GM23338 (cell line): Measurements from ENCODE around the gene HOXB5. TPM values are rescaled to one million over a fixed set of nuclear protein-coding genes. Genes with fewer than 3 reads are reported as not detected.

Experiments
- ATAC-seq: fragments of 200-7000 bp; cut with Tn5 transposase; 3 replicates; pipeline ENCODE4 v1.9.1; 2020
- DNase-seq: peaks from one replicate; pipeline ENCODE4 v3.0.0-alpha.2; 2015; ENCODE audit warnings: low spot score
- H2AFZ ChIP-seq: fragments of 200-600 bp; sonication (generic); 2 replicates; pipeline ENCODE4 v1.8.0; 2016; ENCODE audit warnings: antibody characterized with exemption, mild to moderate bottlenecking, moderate library complexity
- H3F3A ChIP-seq: fragments of 200-600 bp; sonication (generic); replicated peaks from 2 replicates; pipeline ENCODE4 v1.8.0; 2017; ENCODE audit warnings: antibody characterized with exemption, mixed run types, low read depth
- H3K27ac ChIP-seq: fragments of 200-600 bp; sonication (generic); 2 replicates; pipeline ENCODE4 v1.6.1; 2016; ENCODE audit warnings: low read depth
- H3K27me3 ChIP-seq: fragments of 200-600 bp; sonication (generic); 2 replicates; pipeline ENCODE4 v1.8.0; 2016; ENCODE audit warnings: mild to moderate bottlenecking, mixed run types, moderate library complexity; ENCODE audit not compliant: insufficient read depth
- H3K36me3 ChIP-seq: fragments of 200-600 bp; sonication (generic); 2 replicates; pipeline ENCODE4 v1.8.0; 2016; ENCODE audit warnings: mild to moderate bottlenecking; ENCODE audit not compliant: insufficient read depth
- H3K4me1 ChIP-seq: fragments of 200-600 bp; sonication (generic); 2 replicates; pipeline ENCODE4 v1.8.0; 2016; ENCODE audit warnings: mild to moderate bottlenecking, moderate library complexity; ENCODE audit not compliant: insufficient read depth
- H3K4me2 ChIP-seq: fragments of 200-600 bp; sonication (generic); 2 replicates; pipeline ENCODE4 v1.7.1; 2017; ENCODE audit warnings: mixed run types
- H3K4me3 ChIP-seq: fragments of 200-600 bp; sonication (generic); 2 replicates; pipeline ENCODE4 v1.6.1; 2016; ENCODE audit warnings: mixed run types
- H3K79me2 ChIP-seq: fragments of 200-600 bp; sonication (generic); replicated peaks from 2 replicates; pipeline ENCODE4 v1.8.0; 2017; ENCODE audit warnings: mild to moderate bottlenecking; ENCODE audit not compliant: insufficient read depth
- H3K9me2 ChIP-seq: fragments of 200-600 bp; sonication (generic); 2 replicates; pipeline ENCODE4 v1.8.0; 2017; ENCODE audit not compliant: insufficient read depth
- H4K20me1 ChIP-seq: fragments of 200-600 bp; sonication (generic); replicated peaks from 2 replicates; pipeline ENCODE4 v1.8.0; 2017; ENCODE audit warnings: mild to moderate bottlenecking; ENCODE audit not compliant: insufficient read depth
- H3K27ac Mint-ChIP-seq: 2 replicates; pipeline ENCODE4 v1.8.0; 2020; ENCODE audit warnings: inconsistent platforms, mild to moderate bottlenecking, moderate library complexity, mixed read lengths
- H3K27me3 Mint-ChIP-seq: 3 replicates; pipeline ENCODE4 v1.8.0; 2022; ENCODE audit warnings: low read depth, mild to moderate bottlenecking, moderate library complexity, mixed read lengths, inconsistent platforms; ENCODE audit not compliant: insufficient read depth, poor library complexity
- H3K36me3 Mint-ChIP-seq: 3 replicates; pipeline ENCODE4 v1.8.0; 2021; ENCODE audit warnings: low read depth, mild to moderate bottlenecking, inconsistent platforms, moderate library complexity, mixed read lengths
- H3K4me1 Mint-ChIP-seq: 3 replicates; pipeline ENCODE4 v1.8.0; 2020; ENCODE audit warnings: mild to moderate bottlenecking, inconsistent platforms, mixed read lengths
- H3K4me3 Mint-ChIP-seq: 3 replicates; pipeline ENCODE4 v1.8.0; 2021; ENCODE audit warnings: moderate library complexity, mild to moderate bottlenecking, inconsistent platforms, mixed read lengths
- H3K9me3 Mint-ChIP-seq: 3 replicates; pipeline ENCODE4 v1.8.0; 2020; ENCODE audit warnings: moderate library complexity, mild to moderate bottlenecking, inconsistent platforms, mixed read lengths
- EZH2 ChIP-seq: fragments of 200-600 bp; sonication (generic); IDR thresholded peaks from one replicate; pipeline ENCODE4 v1.8.0; 2017; ENCODE audit warnings: antibody characterized with exemption, mild to moderate bottlenecking, low read depth; ENCODE audit not compliant: unreplicated experiment
- STAT1 ChIP-seq: IDR thresholded peaks from one replicate; pipeline ENCODE4 v1.6.1; 2016; ENCODE audit warnings: antibody characterized with exemption; ENCODE audit not compliant: unreplicated experiment
- ZNF114 ChIP-seq: fragments of 250-450 bp; sonication (Bioruptor Pico); IDR thresholded peaks from 2 replicates; pipeline ENCODE4 v1.5.0; 2020; ENCODE audit warnings: mild to moderate bottlenecking, moderate library complexity
- polyA plus RNA-seq: library from polyadenylated mRNA; unstranded; fragments of >200 nt; fragmentation: Nextera tagmentation; extraction: Ambion mirVana; gene quantifications from 2 replicates; pipeline ENCODE4 v1.2.1, GENCODE V29; 2016
- total RNA-seq: library from RNA; depleted of rRNA; stranded (reverse); fragments of >200 nt; shearing (Covaris generic); gene quantifications from 2 replicates; pipeline ENCODE4 v1.2.3, GENCODE V29; 2014
- TF ChIP-seq, protein P1 (sequence below): IDR thresholded peaks from one replicate; pipeline ENCODE4 v1.6.1; 2018; ENCODE audit warnings: antibody characterized with exemption; ENCODE audit not compliant: unreplicated experiment

HOXB5 gene
- total and polyA plus RNA-seq, 2 experiments from 2014 or later: not detected

DNA sequence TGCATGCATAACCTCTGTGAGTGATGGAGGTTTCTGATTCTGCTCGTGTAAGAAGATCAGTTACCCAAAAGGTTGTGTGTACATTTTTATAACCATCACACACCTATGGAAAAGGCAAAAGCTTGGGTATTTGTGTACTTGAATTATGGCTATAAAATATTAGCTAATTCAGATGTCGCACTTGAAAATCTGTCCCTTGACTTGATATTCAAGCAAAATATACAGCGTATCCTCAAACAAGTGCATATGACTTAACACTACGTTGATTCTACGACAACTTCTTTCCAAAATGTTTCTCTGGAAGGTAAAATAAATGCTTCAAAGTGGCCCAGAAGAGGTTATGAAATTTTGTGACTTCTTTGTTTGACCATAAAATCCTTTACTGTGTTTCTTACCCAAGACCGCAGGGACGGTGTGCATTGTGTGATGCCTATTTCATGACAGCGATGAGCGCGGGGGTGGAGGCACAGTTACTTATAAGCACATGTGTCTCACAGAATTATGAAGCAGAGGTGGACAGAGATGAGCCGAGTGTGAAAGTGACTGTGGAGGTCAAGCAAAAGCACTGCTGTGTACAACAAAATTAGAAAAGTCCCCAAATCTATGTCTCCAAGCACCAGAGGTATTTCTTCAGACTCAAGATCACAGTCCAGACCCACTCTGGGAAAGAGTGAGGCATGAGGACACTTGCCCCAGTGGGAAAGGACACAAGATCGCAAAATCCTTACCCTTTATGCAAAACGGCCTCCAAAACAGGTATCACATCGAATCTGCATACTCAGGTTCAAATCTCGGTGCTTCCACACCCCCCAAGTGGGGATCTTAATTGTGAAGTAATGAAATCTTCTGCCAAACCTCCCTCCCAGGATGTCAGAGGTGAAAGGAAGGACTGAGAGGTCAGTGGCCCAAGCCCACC is 36.7 kb upstream of the HOXB5 start:
- H3K9me2 ChIP-seq: no peaks in the 10 kb centered on the region
- DNase-seq (no peak), ATAC-seq (no peak)
- H3K36me3 Mint-ChIP-seq: no peaks in the 10 kb centered on the region
- peaks cover 99% of the 10 kb centered on the region for H3K27me3 Mint-ChIP-seq
- H3K4me1 ChIP-seq: peaks cover 34% of the 10 kb centered on the region
- no peaks in the 10 kb centered on the region for H3K36me3 ChIP-seq
- H4K20me1 ChIP-seq: peaks cover 67% of the 10 kb centered on the region
- peaks cover 100% of the 10 kb centered on the region for H3K27me3 ChIP-seq
- no peaks in the 10 kb centered on the region; the same call in 1 of the 3 replicates for H3K9me3 Mint-ChIP-seq
- no peak overlapping the region for H3K27ac ChIP-seq
- TF ChIP-seq EZH2: peak; percentile 88
- TF ChIP-seq ZNF114: no peak
- peaks cover 44% of the 10 kb centered on the region for H3F3A ChIP-seq
- no peaks in the 10 kb centered on the region for H3K79me2 ChIP-seq
- peaks cover 13% of the 10 kb centered on the region for H3K4me1 Mint-ChIP-seq
- H3K4me3 ChIP-seq: no peak overlapping the region
- no peak overlapping the region for H3K27ac Mint-ChIP-seq
- no peak overlapping the region for H3K4me2 ChIP-seq
- H3K4me3 Mint-ChIP-seq: no peak overlapping the region
- H2AFZ ChIP-seq: no peak overlapping the region

DNA sequence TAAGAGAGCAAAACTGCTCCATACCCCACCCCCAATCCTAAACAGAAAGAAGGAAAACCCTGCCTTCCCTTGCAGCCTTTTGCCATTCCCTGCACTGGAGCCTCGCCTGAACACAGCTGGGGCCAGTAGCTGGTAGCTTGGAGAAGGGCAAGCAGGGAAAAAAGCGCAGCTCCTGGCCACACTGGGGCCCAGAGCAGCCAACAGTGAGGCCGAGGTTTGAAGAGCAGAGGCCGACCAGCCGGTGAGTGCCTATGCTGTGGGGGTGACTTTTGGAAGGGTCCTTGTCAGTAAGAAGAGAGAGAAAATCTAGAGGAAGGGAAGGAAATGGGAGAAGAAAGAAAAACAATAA is 35.8 kb upstream of the HOXB5 start:
- DNase-seq (no peak), ATAC-seq (no peak)
- Mint-ChIP-seq H3K27ac (no peak overlapping the region), H3K4me3 (no peak overlapping the region), H3K36me3 (no peaks in the 10 kb centered on the region), H3K27me3 (peaks cover 97% of the 10 kb centered on the region), H3K4me1 (peaks cover 13% of the 10 kb centered on the region), H3K9me3 (no peaks in the 10 kb centered on the region; the same call in 1 of the 3 replicates)
- Histone ChIP-seq H3K27me3 (peaks cover 100% of the 10 kb centered on the region), H3K4me3 (no peak overlapping the region), H3K4me1 (peaks cover 38% of the 10 kb centered on the region), H3K9me2 (no peaks in the 10 kb centered on the region), H3K4me2 (no peak overlapping the region), H3K27ac (no peak overlapping the region), H3F3A (peaks cover 43% of the 10 kb centered on the region), H3K79me2 (no peaks in the 10 kb centered on the region), H4K20me1 (peaks cover 58% of the 10 kb centered on the region), H2AFZ (no peak overlapping the region), H3K36me3 (no peaks in the 10 kb centered on the region)
- peak; percentile 83 for TF ChIP-seq EZH2
- TF ChIP-seq ZNF114: no peak
- TF ChIP-seq STAT1: no peak
- TF ChIP-seq, protein P1, sequence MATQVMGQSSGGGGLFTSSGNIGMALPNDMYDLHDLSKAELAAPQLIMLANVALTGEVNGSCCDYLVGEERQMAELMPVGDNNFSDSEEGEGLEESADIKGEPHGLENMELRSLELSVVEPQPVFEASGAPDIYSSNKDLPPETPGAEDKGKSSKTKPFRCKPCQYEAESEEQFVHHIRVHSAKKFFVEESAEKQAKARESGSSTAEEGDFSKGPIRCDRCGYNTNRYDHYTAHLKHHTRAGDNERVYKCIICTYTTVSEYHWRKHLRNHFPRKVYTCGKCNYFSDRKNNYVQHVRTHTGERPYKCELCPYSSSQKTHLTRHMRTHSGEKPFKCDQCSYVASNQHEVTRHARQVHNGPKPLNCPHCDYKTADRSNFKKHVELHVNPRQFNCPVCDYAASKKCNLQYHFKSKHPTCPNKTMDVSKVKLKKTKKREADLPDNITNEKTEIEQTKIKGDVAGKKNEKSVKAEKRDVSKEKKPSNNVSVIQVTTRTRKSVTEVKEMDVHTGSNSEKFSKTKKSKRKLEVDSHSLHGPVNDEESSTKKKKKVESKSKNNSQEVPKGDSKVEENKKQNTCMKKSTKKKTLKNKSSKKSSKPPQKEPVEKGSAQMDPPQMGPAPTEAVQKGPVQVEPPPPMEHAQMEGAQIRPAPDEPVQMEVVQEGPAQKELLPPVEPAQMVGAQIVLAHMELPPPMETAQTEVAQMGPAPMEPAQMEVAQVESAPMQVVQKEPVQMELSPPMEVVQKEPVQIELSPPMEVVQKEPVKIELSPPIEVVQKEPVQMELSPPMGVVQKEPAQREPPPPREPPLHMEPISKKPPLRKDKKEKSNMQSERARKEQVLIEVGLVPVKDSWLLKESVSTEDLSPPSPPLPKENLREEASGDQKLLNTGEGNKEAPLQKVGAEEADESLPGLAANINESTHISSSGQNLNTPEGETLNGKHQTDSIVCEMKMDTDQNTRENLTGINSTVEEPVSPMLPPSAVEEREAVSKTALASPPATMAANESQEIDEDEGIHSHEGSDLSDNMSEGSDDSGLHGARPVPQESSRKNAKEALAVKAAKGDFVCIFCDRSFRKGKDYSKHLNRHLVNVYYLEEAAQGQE: no peak
